Liver (tissue), 9 donors: Measurements from ENCODE around the gene MSI2. TPM values are rescaled to one million over a fixed set of nuclear protein-coding genes. Genes with fewer than 3 reads are reported as not detected.

ENCODE experiments used
- DNase-seq: peaks from one replicate; pipeline ENCODE4 v3.0.0-alpha.2; 2017; ENCODE audit warnings: low spot score
- H3K27ac ChIP-seq, 2 donors: one replicate each; pipeline ENCODE4 v1.7.0; 2013; ENCODE audit warnings: inconsistent platforms in 2 of 2, low read length in 2 of 2, control low read depth in 1 of 2, low read depth in 1 of 2, mild to moderate bottlenecking in 1 of 2
- H3K27me3 ChIP-seq, 4 donors: one replicate each; pipeline versions ENCODE4 v1.6.1 to v1.7.0; 2013; ENCODE audit warnings: low read length in 3 of 4, inconsistent platforms in 1 of 4, mild to moderate bottlenecking in 1 of 4, moderate library complexity in 1 of 4; ENCODE audit not compliant: control insufficient read depth in 4 of 4, insufficient read depth in 4 of 4
- H3K36me3 ChIP-seq, 4 donors: one replicate each; pipeline versions ENCODE4 v1.6.1 to v1.7.0; 2013; ENCODE audit warnings: low read length in 3 of 4, mild to moderate bottlenecking in 3 of 4, low read depth in 1 of 4, moderate library complexity in 1 of 4; ENCODE audit not compliant: control insufficient read depth in 4 of 4, insufficient read depth in 3 of 4
- H3K4me1 ChIP-seq, 4 donors: one replicate each; pipeline versions ENCODE4 v1.6.1 to v1.7.0; 2013; ENCODE audit warnings: low read length in 3 of 4, mild to moderate bottlenecking in 3 of 4, moderate library complexity in 1 of 4; ENCODE audit not compliant: control insufficient read depth in 4 of 4, insufficient read depth in 4 of 4
- H3K4me3 ChIP-seq, 3 donors: one replicate each; pipeline versions ENCODE4 v1.6.1 to v1.7.0; 2013; ENCODE audit warnings: low read length in 3 of 3, control low read depth in 1 of 3, low read depth in 1 of 3, mild to moderate bottlenecking in 1 of 3
- H3K9ac ChIP-seq, 2 donors: one replicate each; pipeline ENCODE4 v1.7.0; 2013; ENCODE audit warnings: low read length in 2 of 2, mild to moderate bottlenecking in 2 of 2, moderate library complexity in 2 of 2, control low read depth in 1 of 2, low read depth in 1 of 2
- H3K9me3 ChIP-seq, 4 donors: one replicate each; pipeline versions ENCODE4 v1.6.1 to v1.7.0; 2013; ENCODE audit warnings: low read length in 3 of 4; ENCODE audit not compliant: control insufficient read depth in 4 of 4
- EGR1 ChIP-seq, 2 donors: IDR thresholded peaks; 2 replicates each; pipeline ENCODE4 v1.6.1; 2016 to 2018; ENCODE audit warnings: antibody characterized with exemption in 2 of 2, low read depth in 2 of 2
- FOXA1 ChIP-seq: IDR thresholded peaks from 2 replicates; pipeline ENCODE4 v1.6.1; 2016; ENCODE audit warnings: antibody characterized with exemption
- FOXA2 ChIP-seq: IDR thresholded peaks from 2 replicates; pipeline ENCODE4 v1.6.1; 2016; ENCODE audit warnings: antibody characterized with exemption
- GABPA ChIP-seq, 2 donors: IDR thresholded peaks in 1 of 2; conservative IDR thresholded peaks in 1 of 2; 2 replicates each; pipeline ENCODE4 v1.6.1; 2016; ENCODE audit warnings: antibody characterized with exemption in 2 of 2, mild to moderate bottlenecking in 1 of 2, moderate library complexity in 1 of 2
- HNF4A ChIP-seq, 2 donors: conservative IDR thresholded peaks; 2 replicates each; pipeline ENCODE4 v1.6.1; 2016; ENCODE audit warnings: antibody characterized with exemption in 2 of 2, mild to moderate bottlenecking in 2 of 2
- HNF4G ChIP-seq: IDR thresholded peaks from 2 replicates; pipeline ENCODE4 v1.6.1; 2016; ENCODE audit warnings: antibody characterized with exemption
- JUND ChIP-seq, 2 donors: IDR thresholded peaks; 2 replicates each; pipeline ENCODE4 v1.6.1; 2016; ENCODE audit warnings: antibody characterized with exemption in 2 of 2
- NR2F2 ChIP-seq: IDR thresholded peaks from 2 replicates; pipeline ENCODE4 v1.6.1; 2016; ENCODE audit warnings: antibody characterized with exemption
- RAD21 ChIP-seq, 2 donors: IDR thresholded peaks; 2 replicates each; pipeline ENCODE4 v1.6.1; 2016; ENCODE audit warnings: antibody characterized with exemption in 2 of 2, mild to moderate bottlenecking in 2 of 2
- RXRA ChIP-seq, 2 donors: IDR thresholded peaks; 2 replicates each; pipeline ENCODE4 v1.6.1; 2017 to 2018; ENCODE audit warnings: antibody characterized with exemption in 2 of 2, mild to moderate bottlenecking in 1 of 2
- SP1 ChIP-seq: IDR thresholded peaks from 2 replicates; pipeline ENCODE4 v1.6.1; 2018; ENCODE audit warnings: antibody characterized with exemption, mild to moderate bottlenecking
- TAF1 ChIP-seq: conservative IDR thresholded peaks from 2 replicates; pipeline ENCODE4 v1.6.1; 2016; ENCODE audit warnings: antibody characterized with exemption, mild to moderate bottlenecking
- YY1 ChIP-seq: IDR thresholded peaks from 2 replicates; pipeline ENCODE4 v1.6.1; 2016; ENCODE audit warnings: antibody characterized with exemption, mild to moderate bottlenecking
- WGBS: extraction: QIAGEN DNeasy Blood & Tissue Kit; methylation state at CpG from one replicate; pipeline ENCODE4 v1.1.7; 2013; 5-methylcytosine and 5-hydroxymethylcytosine counted together
- polyA plus RNA-seq, 2 donors: library from polyadenylated mRNA; stranded (reverse) in 1 of 2; unstranded in 1 of 2; fragments of 200-250 nt in 1 of 2; fragments of >200 nt in 1 of 2; fragmentation: Nextera tagmentation in 1 of 2; extraction: Ambion mirVana in 1 of 2; gene quantifications; one replicate each; pipeline versions ENCODE4 v1.2.1 to v1.2.3, GENCODE V29; 2013 to 2015
- total RNA-seq, 2 donors: library from RNA; depleted of rRNA; stranded (reverse); fragments of >200 nt; gene quantifications; one replicate each; pipeline ENCODE4 v1.2.3, GENCODE V29; 2014
- TF ChIP-seq, protein P1 (sequence below): IDR thresholded peaks from 2 replicates; pipeline ENCODE4 v1.6.1; 2016; ENCODE audit warnings: antibody characterized with exemption
- TF ChIP-seq, protein P2 (sequence below): IDR thresholded peaks from 2 replicates; pipeline ENCODE4 v1.6.1; 2016; ENCODE audit warnings: antibody characterized with exemption
- TF ChIP-seq, protein P3 (sequence below): IDR thresholded peaks from 2 replicates; pipeline ENCODE4 v1.6.1; 2016; ENCODE audit warnings: antibody characterized with exemption
- TF ChIP-seq, protein P4 (sequence below): fragments of 150-350 bp; IDR thresholded peaks from 2 replicates; pipeline ENCODE4 v1.5.1; 2017; ENCODE audit warnings: improper control_type of control experiment, low read depth, low read length; ENCODE audit not compliant: missing input control
- TF ChIP-seq, protein P5 (sequence below): IDR thresholded peaks from 2 replicates; pipeline ENCODE4 v1.6.1; 2016; ENCODE audit warnings: antibody characterized with exemption, mild to moderate bottlenecking
- donor health status: healthy.
- donor health status: healthy.
- donor health status: healthy.
- donor health status: healthy.
- donor health status: healthy.

Gene MSI2
- total and polyA plus RNA-seq, 4 donors = 5.7 to 15.6 (median 9.2) TPM

DNA sequence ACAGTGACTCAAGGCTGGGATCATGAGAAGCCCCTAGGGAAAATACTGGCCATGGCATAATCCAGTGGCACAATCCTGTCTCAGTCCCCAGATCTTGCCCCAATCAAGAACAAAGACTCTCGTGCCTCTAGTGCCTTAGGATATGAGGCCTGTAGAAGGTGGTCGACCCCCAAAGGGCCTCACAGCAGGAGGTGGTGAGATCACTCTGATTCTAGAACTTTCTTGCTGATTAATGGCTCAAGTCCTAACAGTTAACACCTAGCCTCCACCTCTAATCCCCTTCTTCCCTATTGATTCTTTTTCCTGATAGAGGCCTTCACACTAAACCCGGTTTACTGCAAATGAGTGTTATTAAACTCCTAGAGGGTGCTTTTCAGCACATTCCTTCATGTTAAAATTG lies 312.0 kb downstream of the MSI2 start:
- H3K9ac ChIP-seq = no peak overlapping the region
- H3K27me3 ChIP-seq = no peaks in the 10 kb centered on the region
- H3K4me1 ChIP-seq = no peaks in the 10 kb centered on the region
- no peak overlapping the region for H3K4me3 ChIP-seq
- no peak for DNase-seq
- TF ChIP-seq FOXA1 (no peak), JUND (IDR thresholded peaks at IDR 0.05) (no peak), FOXA2 (no peak), TAF1 (no peak), YY1 (no peak), RAD21 (IDR thresholded peaks at IDR 0.05) (no peak), RXRA (IDR thresholded peaks at IDR 0.05) (no peak), GABPA (IDR thresholded peaks at IDR 0.05 in 1 of 2, conservative IDR thresholded peaks at IDR 0.05 in 1 of 2) (no peak)
- TF ChIP-seq, protein P1, sequence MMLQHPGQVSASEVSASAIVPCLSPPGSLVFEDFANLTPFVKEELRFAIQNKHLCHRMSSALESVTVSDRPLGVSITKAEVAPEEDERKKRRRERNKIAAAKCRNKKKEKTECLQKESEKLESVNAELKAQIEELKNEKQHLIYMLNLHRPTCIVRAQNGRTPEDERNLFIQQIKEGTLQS = no peak
- TF ChIP-seq, protein P2, sequence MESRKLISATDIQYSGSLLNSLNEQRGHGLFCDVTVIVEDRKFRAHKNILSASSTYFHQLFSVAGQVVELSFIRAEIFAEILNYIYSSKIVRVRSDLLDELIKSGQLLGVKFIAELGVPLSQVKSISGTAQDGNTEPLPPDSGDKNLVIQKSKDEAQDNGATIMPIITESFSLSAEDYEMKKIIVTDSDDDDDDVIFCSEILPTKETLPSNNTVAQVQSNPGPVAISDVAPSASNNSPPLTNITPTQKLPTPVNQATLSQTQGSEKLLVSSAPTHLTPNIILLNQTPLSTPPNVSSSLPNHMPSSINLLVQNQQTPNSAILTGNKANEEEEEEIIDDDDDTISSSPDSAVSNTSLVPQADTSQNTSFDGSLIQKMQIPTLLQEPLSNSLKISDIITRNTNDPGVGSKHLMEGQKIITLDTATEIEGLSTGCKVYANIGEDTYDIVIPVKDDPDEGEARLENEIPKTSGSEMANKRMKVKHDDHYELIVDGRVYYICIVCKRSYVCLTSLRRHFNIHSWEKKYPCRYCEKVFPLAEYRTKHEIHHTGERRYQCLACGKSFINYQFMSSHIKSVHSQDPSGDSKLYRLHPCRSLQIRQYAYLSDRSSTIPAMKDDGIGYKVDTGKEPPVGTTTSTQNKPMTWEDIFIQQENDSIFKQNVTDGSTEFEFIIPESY = no peak
- TF ChIP-seq, protein P3, sequence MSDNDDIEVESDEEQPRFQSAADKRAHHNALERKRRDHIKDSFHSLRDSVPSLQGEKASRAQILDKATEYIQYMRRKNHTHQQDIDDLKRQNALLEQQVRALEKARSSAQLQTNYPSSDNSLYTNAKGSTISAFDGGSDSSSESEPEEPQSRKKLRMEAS = no peak
- no peaks in the 10 kb centered on the region for H3K9me3 ChIP-seq
- H3K36me3 ChIP-seq = no peaks in the 10 kb centered on the region
- no peak overlapping the region for H3K27ac ChIP-seq
- WGBS = 95% methylated on average over 3 of the region's 3 CpGs

DNA sequence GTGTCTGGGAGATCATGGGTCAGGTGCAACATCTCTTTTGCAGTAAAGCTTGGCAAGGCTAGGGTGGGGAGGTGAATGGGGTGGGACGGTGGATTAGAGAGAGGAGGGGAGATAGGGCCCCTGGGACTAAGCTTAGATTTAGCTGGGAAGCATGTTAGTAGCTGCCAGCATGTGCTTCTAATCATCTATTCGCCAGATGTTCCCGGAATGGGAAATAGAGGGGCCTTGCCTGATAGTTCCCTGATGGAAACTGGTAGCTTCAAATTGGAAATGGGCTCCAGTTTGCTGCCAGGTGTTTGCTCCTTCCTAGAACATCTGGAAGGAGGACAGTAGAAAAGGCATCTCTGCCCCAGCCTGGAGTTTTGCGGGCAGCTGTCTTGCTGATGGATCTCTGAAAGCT lies 312.7 kb downstream of the MSI2 start:
- Histone ChIP-seq H3K27ac (no peak overlapping the region), H3K4me3 (no peak overlapping the region), H3K9me3 (no peaks in the 10 kb centered on the region), H3K4me1 (no peaks in the 10 kb centered on the region), H3K27me3 (no peaks in the 10 kb centered on the region), H3K9ac (no peak overlapping the region), H3K36me3 (no peaks in the 10 kb centered on the region)
- no peak for DNase-seq
- TF ChIP-seq HNF4A (conservative IDR thresholded peaks at IDR 0.05) = no peak
- TF ChIP-seq EGR1 (IDR thresholded peaks at IDR 0.05; ENCODE audit: low read depth in 2 of 2) = no peak
- TF ChIP-seq YY1 = no peak
- 97% methylated on average over 4 of the region's 4 CpGs for WGBS

DNA sequence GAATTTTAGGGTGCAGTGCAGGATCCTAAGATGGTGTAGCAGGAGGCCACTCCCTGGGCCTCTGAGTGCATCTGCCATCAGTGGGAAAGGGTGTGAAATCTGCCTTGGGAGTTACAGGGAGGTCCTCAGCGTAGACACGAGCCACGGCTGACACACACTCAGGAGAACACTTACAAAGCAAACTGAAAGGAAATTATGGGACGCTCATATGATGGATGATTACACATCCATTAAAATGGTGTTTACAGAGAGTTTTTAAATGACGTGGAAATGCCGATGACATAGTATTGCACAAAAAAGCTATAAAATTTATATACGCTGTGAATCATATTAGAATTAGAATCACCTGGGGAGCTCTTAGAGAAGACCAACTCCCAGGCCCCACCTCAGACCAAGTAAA lies 313.5 kb downstream of the MSI2 start:
- DNase-seq = no peak
- WGBS = 92% methylated on average over 7 of the region's 7 CpGs
- no peak overlapping the region for H3K9ac ChIP-seq
- no peaks in the 10 kb centered on the region for H3K27me3 ChIP-seq
- H3K4me3 ChIP-seq = no peak overlapping the region
- no peak overlapping the region for H3K27ac ChIP-seq
- no peaks in the 10 kb centered on the region for H3K4me1 ChIP-seq
- no peaks in the 10 kb centered on the region for H3K9me3 ChIP-seq
- no peaks in the 10 kb centered on the region for H3K36me3 ChIP-seq
- TF ChIP-seq SP1 (no peak), FOXA2 (no peak), YY1 (no peak), TAF1 (no peak), JUND (IDR thresholded peaks at IDR 0.05) (no peak), FOXA1 (no peak), HNF4A (conservative IDR thresholded peaks at IDR 0.05) (no peak), NR2F2 (no peak), HNF4G (no peak), GABPA (IDR thresholded peaks at IDR 0.05 in 1 of 2, conservative IDR thresholded peaks at IDR 0.05 in 1 of 2) (no peak), RAD21 (IDR thresholded peaks at IDR 0.05) (no peak), EGR1 (IDR thresholded peaks at IDR 0.05; ENCODE audit: low read depth in 2 of 2) (no peak), RXRA (IDR thresholded peaks at IDR 0.05) (no peak)
- TF ChIP-seq, protein P1 = no peak
- TF ChIP-seq, protein P3 = no peak
- TF ChIP-seq, protein P4, sequence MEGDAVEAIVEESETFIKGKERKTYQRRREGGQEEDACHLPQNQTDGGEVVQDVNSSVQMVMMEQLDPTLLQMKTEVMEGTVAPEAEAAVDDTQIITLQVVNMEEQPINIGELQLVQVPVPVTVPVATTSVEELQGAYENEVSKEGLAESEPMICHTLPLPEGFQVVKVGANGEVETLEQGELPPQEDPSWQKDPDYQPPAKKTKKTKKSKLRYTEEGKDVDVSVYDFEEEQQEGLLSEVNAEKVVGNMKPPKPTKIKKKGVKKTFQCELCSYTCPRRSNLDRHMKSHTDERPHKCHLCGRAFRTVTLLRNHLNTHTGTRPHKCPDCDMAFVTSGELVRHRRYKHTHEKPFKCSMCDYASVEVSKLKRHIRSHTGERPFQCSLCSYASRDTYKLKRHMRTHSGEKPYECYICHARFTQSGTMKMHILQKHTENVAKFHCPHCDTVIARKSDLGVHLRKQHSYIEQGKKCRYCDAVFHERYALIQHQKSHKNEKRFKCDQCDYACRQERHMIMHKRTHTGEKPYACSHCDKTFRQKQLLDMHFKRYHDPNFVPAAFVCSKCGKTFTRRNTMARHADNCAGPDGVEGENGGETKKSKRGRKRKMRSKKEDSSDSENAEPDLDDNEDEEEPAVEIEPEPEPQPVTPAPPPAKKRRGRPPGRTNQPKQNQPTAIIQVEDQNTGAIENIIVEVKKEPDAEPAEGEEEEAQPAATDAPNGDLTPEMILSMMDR = no peak
- TF ChIP-seq, protein P5, sequence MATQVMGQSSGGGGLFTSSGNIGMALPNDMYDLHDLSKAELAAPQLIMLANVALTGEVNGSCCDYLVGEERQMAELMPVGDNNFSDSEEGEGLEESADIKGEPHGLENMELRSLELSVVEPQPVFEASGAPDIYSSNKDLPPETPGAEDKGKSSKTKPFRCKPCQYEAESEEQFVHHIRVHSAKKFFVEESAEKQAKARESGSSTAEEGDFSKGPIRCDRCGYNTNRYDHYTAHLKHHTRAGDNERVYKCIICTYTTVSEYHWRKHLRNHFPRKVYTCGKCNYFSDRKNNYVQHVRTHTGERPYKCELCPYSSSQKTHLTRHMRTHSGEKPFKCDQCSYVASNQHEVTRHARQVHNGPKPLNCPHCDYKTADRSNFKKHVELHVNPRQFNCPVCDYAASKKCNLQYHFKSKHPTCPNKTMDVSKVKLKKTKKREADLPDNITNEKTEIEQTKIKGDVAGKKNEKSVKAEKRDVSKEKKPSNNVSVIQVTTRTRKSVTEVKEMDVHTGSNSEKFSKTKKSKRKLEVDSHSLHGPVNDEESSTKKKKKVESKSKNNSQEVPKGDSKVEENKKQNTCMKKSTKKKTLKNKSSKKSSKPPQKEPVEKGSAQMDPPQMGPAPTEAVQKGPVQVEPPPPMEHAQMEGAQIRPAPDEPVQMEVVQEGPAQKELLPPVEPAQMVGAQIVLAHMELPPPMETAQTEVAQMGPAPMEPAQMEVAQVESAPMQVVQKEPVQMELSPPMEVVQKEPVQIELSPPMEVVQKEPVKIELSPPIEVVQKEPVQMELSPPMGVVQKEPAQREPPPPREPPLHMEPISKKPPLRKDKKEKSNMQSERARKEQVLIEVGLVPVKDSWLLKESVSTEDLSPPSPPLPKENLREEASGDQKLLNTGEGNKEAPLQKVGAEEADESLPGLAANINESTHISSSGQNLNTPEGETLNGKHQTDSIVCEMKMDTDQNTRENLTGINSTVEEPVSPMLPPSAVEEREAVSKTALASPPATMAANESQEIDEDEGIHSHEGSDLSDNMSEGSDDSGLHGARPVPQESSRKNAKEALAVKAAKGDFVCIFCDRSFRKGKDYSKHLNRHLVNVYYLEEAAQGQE = no peak
